ENCODE data around the gene CUL4A.
"Not testable (repeated sequence)": the region's sequence is repeated elsewhere in the genome, so short reads cannot be mapped to it uniquely, and the experiment has no call there.

CUL4A gene

DNA sequence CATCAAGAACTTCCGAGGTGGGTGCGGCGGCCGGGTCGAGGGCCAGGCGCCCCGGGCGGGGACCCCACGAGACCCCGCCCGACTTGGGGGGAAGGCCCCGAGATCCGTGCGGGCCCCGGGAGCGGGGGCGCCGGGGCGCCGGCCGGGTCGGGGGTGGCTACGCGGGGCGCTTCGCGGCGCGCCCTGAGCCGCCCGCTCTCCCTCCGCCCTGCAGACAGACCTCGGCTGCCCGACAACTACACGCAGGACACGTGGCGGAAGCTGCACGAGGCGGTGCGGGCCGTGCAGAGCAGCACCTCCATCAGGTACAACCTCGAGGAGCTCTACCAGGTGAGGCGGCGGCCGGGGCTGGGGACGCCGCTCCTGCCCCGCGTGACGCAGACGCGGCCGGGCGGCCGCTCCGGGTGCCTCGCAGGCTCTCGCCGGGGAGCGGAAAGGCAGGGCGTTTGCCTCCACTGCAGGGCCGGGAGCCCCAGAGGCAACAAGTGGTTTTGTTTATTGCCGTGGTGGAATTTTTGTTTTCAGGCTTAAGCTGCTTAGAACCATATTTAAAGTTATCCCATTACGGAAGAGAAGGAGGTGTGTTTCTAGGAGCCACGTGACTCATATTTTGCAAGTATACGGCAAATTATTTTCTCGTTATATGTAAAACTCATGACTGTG is 477 bp downstream of the CUL4A start:
- peak; percentile 67 for DNase-seq

DNA sequence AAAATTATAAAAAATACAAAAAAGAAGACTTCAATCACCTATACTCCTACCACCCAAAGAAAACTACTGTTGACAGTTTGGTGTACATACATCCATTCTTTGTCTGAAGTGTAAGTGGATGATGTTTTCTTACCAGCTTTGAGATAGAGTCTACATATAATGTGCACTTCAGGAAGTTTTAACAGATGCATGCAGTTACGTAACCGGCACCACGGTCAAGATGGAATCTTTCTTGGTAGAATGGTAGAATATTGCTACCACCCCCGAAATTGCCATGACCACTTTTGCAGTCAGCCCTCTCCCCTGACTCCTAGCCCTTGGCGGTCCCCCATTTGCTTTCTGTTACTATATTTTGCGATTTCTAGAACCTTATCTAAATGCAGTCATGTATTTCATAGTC is 1.4 kb downstream of the CUL4A start:
- DNase-seq, result no peak

DNA sequence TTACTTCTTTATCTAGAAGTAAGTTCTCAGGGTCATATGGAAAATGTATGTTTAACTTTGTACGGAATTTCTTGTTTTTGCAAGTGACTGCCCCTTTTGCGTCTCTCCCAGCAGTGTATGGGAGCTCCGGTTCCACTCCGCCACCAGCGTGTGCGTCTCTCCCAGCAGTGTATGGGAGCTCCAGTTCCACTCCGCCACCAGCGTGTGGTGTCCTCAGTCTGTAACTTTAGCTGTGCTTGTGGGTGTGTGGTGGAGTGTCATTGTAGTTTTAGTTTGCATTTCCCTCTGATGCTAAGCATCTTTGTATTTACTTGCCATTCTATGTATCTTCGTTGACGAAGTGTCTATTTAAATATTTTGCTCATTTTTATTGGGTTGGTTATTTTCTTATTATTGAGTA is 2.4 kb downstream of the CUL4A start:
- no peak for DNase-seq

DNA sequence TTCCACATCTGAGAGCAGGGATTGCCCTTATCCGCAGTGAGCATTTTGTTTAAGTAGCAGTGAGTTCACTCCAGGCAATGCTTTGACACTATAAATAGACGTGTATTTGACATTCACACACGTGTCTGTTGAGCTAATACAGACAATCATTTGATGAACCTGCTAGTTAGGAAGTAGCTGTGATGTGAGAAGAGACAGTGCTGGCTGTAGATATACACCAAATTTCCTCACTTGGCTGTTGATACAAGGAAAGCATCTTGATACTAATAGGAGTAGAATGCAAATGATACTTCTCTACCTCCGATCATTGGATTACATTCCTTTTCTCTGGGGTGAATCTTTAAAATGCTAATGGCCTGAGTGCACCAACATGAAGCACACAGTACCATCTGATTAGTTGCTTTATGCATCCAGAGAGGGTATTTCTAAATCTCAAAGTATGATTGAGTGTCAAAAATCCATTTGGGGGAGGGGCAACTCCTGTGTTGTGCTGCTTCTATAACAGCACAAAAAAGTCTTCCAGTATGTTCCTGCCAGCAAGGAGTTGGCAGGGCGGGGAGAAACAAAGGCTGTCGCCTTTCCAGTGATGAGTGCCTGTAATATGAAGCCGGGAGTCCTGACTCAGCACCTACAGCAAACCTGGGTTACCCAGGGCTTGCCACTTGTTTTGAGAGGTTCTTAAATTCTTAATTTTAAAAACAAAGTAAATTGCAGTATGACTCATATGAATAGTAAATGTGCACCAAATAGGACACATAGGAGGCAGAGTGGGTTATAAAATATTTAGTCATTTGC is 7.0 kb downstream of the CUL4A start:
- no peak for DNase-seq

DNA sequence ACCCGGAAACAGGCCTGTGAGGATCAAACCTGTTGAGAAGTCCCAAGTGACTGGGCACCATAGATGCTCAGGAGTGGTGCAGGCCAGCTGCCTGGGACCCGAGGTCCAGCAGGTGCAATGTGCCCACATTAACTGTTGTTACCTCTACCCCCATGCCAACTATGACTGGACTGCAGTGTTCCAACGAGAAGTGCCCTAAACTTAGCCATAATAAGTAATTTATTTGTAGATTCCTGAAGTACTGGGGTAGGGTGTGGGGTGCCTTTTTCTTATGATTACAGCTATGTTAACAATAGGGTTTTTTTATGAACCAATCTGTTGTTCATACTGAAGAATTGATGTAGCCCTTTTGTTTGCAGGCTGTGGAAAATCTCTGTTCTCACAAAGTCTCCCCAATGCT is 9.2 kb downstream of the CUL4A start:
- no peak for DNase-seq

DNA sequence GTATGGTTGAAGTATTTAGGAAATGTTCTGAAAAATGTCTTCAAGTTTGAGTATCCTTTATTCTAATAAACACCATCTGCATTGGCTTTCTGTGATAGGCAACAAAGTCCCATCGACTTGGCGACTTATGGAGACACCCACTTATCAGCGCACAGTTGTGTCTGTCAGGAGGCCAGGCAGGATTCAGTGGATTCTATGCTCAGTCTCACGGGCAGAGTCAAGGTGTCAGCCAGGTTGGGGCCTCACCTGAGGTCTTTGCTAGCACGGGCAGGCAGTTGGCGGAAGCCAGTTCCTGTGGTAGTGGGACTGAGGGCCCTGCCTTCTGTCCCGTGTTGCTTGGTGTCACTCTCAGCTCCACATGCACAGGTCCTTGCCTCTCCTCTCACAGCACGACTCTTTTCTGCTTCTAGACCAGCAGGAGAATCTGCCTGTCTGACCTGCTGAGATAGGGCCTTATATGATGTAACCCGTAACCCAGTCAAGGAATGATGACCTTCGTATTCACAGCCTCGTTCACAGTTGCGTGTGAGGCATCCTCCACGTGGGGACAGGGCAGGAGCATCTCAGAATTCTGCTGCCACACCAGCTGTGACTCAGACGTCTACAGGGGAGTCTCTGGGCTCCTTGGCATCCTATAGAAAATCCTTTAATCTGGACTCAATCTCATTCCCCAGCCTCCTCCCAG is 10.0 kb downstream of the CUL4A start:
- DNase-seq, result no peak

DNA sequence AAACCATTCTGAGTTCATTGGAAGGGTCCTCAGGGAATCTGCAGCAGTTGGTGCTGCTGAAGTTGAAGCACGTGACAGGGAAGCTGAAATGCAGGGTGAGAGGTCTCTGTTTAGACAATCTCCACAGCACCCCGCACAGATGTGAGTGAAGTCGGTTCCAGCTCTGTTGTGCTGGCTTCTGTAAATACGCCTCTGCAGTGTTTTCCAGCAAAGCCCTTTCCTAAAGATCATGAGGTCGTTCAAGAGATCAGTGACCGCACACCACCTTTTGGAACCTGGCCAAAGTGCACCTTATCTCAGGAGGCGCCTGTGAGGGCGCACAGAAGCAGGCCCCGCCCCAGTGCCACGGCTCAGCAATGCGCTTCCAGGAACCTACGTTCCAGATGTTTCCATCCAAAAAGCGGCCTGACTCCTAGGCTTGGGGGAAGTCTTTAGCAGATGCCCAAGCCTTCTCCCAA is 10.8 kb downstream of the CUL4A start:
- no peak for DNase-seq

DNA sequence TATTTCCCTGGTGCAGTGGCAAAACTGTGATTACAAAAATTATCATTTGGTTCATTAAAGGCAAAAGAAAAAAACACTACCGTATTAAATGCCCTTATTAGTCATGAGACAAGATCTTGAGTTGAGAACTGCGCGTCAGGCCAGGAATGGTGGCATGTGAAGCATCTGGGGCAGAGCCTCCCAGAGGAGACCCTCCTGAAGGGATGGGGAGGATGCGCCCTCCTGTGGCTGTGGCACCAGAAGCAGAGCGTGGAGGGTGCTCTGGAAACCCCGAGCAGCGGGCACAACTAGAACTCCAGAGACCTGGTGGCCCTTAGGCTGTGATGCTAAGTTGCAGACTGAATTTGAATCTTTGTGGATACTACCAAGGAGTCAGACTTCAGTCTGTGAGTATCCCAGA is 11.5 kb downstream of the CUL4A start:
- DNase-seq, result peak; percentile 17

DNA sequence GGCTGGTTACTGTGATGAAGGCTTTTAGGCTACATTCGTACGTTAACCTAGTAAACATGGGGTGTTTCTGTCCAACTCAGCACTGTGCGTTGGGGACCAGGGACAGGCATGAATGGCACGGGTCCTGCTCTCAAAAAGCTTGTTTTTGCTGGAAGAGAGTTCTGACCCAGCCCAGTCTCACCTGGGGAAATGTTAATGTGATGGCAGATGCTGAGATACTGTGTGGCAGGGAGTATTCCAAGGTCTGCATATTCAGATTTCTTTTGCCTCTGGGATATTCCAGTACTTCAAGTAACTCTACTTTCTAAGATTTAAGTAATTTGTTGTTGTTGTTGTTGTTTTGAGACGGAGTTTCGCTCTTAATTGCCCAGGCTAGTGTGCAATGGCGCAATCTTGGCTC is 13.7 kb downstream of the CUL4A start:
- no peak for DNase-seq

DNA sequence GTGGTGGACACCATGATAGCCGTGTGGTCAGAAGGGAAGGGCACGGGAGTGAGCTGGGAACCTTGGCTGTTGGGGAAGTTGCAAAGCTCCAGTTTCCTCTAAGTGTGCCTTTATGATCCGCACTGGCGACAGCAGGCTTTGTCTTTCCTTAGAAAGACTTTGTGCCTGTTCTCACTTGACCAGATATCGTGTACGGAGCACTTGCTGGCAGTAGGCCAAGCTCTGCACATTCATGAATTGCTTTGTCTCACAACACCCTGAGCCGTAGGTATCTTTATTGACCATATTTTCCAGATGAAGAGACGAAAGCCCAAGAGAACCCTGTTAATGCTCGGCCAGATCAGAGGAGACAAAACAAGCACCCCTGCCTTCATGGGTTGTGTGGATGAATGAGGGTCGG is 15.1 kb downstream of the CUL4A start:
- DNase-seq, result no peak

DNA sequence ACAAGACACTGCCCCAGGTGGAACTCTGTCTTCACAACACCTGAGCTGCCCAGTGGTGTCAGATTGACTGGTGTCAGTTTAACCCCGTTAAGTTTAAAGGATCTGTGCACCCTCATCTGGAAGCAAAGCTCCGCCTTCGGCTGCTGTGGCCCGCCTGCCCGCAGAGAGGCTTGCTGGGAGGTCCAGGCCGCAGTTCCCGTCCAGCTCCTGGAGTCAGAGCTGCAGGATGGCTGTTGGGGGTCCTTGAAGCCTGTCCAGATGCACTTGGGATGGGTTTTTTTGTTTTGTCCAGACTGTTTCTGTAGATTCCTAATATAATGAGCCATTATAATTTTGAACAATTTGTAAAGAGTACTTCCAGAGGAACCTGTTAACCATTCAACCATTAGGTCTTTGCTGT is 16.1 kb downstream of the CUL4A start:
- no peak for DNase-seq

DNA sequence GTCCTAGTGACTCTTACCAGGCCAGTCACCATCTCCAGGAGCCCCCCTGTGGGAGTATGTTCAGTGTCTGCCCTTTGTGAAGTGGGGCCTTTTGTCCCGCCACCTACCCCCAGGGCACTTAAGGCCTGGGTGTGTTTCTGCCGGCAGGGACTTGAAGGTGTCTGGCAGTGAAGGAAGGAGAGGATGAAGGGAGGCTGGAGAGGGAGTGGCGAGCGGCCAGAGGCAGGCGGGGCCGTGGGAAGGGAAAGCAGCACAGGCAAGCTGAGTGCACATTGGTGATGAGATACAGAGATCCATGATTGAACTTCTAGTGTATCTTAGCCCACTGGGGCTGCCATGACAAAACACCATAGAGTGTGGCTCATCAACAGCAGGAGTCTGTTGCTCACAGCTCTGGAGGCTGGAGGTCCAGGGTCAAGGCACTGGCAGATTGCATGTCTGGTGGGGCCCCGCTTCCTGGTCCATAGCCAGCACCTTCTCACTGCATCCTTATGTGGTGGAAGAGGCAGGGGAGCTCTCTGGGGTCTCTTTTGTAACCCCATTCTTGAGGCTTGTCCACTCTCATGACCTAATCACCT is 17.5 kb downstream of the CUL4A start:
- no peak for DNase-seq

DNA sequence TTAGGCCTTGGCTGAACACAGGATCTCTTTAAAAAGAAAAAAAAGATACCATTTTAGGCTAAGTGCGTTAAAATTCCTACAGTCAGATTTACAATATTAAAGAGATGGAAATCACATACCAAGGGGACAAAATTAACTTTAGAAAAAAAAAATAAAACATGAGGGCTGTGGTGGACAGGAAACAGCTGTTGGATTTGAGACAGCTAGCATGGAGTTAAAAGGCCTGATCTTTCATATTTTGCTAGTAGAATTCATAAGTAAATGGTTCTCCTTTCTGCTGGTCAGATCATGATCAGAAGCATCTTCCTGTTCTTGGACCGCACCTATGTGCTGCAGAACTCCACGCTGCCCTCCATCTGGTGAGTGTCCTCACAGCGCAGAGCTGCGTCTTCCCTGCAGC is 19.7 kb downstream of the CUL4A start:
- no peak for DNase-seq

DNA sequence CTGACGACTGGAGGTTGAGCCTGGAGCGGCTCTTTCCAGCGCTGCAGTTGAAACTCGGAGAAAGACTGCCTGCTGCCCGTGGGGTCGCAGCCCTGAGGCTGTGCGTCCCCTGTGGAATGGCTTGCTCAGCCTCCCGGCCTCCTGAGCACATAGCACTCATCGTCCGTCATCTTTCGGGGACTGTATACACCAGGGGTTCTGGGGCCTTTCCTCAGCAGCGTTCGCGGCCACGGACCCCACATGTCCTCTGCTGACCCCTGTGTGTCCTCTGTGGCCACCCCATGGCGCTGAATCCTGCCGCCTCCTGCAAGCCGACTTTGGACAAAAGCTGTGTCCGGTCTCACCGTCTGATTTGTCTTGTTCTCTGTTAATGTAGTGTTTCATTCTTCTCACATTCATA is 20.4 kb downstream of the CUL4A start:
- DNase-seq, result no peak

DNA sequence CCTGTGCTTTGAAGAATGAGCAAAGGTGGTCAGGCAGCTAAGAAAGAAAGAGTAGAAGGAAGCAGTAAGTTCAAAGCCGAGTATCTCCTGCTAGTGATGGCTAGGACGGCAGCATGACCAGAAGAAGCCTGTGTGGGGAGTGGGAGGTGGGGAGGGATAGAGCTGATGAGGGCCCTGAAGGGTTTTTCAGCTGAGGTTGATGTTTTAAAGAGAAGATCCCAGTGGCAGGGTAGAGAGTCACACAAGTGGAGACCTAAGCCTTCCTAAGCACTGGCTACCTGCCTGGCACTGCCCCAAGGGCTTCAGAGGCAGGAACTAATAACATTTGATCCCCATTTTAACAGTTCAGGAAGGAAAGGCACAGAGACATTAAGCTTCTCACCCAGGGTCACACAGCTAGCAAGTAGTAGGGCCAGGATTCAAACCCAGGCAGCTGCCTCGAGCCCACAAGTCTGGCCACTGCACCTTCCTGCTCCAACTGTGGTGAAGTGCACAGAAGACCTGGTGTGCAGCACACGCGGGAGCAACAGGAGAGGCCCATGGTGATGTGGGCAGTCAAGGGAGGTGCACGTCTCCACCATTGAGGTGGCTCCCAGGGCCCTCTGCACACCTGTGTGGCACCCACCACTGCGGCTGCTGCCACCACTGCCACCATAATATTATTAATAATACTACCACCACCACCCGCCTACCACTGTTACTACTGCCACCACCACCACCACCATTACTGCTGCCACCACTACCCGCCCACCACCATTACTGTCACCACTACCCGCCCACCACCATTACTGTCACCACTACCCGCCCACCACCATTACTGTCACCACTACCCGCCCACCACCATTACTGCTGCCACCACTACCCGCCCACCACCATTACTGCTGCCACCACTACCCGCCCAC is 22.1 kb downstream of the CUL4A start:
- DNase-seq, result no peak

DNA sequence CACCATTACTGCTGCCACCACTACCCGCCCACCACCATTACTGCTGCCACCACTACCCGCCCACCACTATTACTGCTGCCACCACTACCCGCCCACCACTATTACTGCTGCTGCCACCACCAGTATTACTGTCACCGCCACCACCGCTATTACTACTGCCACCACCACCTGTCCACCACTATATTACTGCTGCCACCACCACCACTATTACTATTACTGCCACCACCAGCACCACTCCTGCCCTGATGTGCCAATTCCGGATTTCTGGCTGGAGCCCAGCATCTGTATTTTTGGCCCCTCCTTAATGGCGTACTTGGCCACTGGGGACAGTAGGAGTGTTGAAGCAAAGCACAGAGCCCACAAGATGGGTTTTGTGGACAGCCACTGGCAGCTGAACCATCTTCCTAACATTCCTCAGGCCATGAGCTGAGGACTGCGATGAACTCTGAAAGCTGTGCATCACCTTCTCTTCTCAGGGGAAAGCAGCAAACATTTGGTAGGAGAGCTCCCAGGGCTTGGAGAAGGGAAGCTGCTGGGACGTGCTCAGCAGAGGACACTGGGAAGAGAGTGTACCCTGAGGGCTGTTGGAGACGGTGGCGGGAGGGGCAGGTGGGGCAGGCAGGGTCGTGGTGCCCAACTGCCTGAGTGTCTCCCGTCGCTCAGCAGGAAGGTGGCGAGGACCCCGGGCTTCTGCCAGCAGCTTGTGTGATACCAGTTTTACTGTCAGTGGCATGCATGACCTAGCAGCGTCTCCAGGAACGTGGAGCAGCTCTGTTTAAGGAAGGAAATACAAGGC is 23.0 kb downstream of the CUL4A start:
- no peak for DNase-seq

DNA sequence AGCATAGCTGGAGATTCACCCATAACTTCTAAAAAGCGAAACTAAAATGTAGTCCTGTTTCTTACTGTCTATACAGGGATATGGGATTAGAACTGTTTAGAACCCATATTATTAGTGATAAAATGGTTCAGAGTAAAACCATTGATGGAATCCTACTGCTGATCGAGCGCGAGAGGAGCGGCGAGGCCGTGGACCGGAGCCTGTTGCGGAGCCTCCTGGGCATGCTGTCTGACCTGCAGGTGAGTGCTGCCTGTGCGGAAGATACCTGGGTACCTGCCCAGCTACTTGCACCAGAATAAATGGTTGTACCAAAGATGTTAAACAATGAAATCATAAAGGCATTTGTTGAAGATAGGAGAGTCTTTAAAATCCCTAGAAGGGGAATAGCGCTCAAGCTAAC is 23.7 kb downstream of the CUL4A start:
- no peak for DNase-seq

DNA sequence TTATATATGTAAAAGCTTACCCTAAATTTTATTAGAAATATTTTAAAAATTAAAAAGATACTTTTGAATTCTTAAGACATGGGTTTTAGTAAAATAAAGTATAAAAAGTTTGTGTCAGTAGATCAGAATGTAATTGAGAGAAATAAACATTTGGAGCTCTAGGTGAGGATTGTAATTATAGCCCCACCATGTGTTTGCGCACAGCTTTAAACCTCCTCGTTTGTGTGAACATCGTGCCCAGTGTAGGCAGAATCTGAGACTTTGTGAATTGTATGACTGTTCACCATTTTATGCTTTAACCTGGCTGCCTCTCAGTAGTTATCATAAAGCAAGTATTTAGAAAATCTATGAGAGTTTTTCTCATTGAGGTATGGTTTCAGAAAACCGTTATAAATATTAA is 29.1 kb downstream of the CUL4A start:
- DNase-seq, result no peak

DNA sequence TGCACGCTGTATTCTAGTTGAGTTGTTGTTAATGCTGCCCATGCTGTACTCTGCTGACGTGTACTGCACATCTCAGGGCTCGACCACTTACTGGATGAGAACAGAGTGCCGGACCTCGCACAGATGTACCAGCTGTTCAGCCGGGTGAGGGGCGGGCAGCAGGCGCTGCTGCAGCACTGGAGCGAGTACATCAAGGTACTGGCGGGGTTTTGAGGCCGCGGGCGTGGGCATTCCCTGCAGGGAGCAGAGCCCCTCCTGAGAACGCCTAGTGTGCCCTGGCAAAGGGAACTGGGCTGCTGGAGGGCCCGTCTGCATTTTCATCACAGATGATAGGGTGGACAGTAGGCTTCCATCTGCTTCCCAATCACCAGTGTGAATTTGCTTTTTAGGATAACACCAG is 29.9 kb downstream of the CUL4A start:
- DNase-seq, result no peak

DNA sequence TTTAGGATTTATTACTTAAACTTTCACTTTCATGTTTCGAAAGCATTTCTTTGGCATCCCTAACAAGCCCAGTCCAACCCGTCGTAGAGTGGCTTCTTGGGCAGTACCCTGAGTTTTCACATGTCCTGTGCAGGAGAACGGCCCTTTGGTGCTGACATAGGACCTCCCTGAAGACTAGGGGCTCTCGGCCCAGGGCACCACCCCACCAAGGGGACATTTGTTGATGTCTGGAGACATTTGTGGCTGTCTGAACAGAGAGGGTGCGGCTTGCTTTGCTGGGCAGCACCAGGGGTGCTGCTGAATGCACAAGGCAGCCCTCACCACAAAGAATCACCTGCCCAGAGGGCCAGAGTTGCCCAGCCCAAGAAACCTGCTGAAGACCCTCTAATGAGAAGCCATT is 30.6 kb downstream of the CUL4A start:
- no peak for DNase-seq

DNA sequence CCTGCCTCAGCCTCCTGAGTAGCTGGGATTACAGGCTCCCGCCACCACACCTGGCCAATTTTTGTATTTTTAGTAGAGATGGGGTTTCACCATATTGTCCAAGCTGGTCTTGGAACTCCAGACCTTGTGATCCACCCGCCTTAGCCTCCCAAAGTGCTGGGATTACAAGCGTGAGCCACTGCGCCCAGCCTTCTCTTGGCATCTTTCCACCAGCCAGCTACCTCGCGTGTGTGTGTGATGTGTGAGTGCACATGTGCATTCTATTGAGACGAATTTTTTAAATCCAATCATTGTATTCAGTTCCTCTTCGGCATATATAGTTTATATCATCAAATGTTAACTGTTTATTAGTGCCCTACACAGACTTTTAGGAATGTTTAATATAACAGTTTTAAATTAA is 32.2 kb downstream of the CUL4A start:
- DNase-seq, result not testable (repeated sequence)

DNA sequence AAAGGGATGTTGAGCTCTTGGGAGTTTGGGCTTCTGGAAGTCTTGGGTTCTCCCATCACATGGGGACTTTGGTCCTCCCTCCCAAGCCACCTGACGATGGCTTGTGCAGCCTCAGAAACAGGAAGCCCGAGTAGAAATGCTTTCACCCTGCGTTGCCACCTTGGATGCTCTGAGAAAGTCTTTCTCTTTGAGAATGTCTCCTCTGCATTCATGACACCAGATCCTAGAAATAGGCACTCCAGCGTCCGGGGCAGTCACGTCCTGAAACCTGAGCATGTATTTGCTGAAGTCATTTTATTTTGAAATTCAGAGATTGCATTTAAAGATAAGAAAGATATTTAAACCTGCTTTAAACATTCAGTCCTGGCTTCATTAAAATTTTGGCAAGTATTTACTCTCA is 34.4 kb downstream of the CUL4A start:
- DNase-seq, result no peak

All from activated gamma-delta T cell treated with Interleukin-2 at 50 U/mL for 16 hours (primary cell).